HepG2 (cell line): Measurements from ENCODE around the gene SEMA3B. TPM values are rescaled to one million over a fixed set of nuclear protein-coding genes. Genes with fewer than 3 reads are reported as not detected.

ENCODE experiments used
- ATAC-seq: fragments of 200-7000 bp; cut with Tn5 transposase; 3 replicates; pipeline ENCODE4 v1.9.1; 2020; ENCODE audit warnings: mild to moderate bottlenecking, moderate library complexity
- BruUV-seq: library from RNA; stranded (reverse); fragments of 400-500 nt; replicated peaks from 2 replicates; lab custom pipeline; 2021; lab: Mats Ljungman, UMichigan
- CTCF ChIA-PET: fragments of 300-600 bp; formaldehyde crosslinking; extraction: SDS; loops from one replicate; lab custom pipeline; 2021; ENCODE audit warnings: low total read pairs, inconsistent platforms, low intra/inter-chr PET ratio; lab: Yijun Ruan, JAX
- POLR2A ChIA-PET: fragments of 350-600 bp; sonication (Branson Sonifier 250); formaldehyde crosslinking; loops from one replicate; lab custom pipeline; 2020; ENCODE audit warnings: antibody characterized with exemption, inconsistent platforms; lab: Yijun Ruan, JAX
- DNase-seq: peaks from one replicate; pipeline ENCODE4 v3.0.0-alpha.2; 2015; ENCODE audit warnings: low spot score
- FAIRE-seq: peaks from 3 replicates; lab custom pipeline; 2011; peaks lifted over from hg19 to GRCh38; lab: Jason Lieb, UNC
- H2AFZ ChIP-seq: one replicate; pipeline ENCODE4 v1.6.1; 2011; ENCODE audit warnings: low read length, inconsistent platforms
- H3K27ac ChIP-seq: fragments of 300-600 bp; 3 replicates; pipeline ENCODE4 v1.8.0; 2011; ENCODE audit warnings: mixed run types, mild to moderate bottlenecking, mixed read lengths, low read length, inconsistent platforms; ENCODE audit not compliant: insufficient read depth; ENCODE audit errors: extremely low read length
- H3K27me3 ChIP-seq, 2 experiments: fragments of 200-600 bp in 1 of 2; 2 replicates in 1 of 2; 3 replicates in 1 of 2; pipeline versions ENCODE4 v1.6.0 to v1.8.0; 2011; ENCODE audit warnings: low read length in 2 of 2, mild to moderate bottlenecking in 2 of 2, moderate library complexity in 2 of 2, inconsistent platforms in 1 of 2; ENCODE audit not compliant: insufficient read depth in 2 of 2, control insufficient read depth in 1 of 2
- H3K36me3 ChIP-seq, 2 experiments: fragments of 200-600 bp in 1 of 2; replicated peaks in 1 of 2; 2 replicates in 1 of 2; 3 replicates in 1 of 2; pipeline versions ENCODE4 v1.5.1 to v1.8.0; 2011; ENCODE audit warnings: low read length in 2 of 2, inconsistent platforms in 1 of 2; ENCODE audit not compliant: insufficient read depth in 2 of 2, control insufficient read depth in 1 of 2
- H3K4me1 ChIP-seq: 2 replicates; pipeline ENCODE4 v1.5.1; 2012; ENCODE audit warnings: low read length, inconsistent platforms; ENCODE audit not compliant: insufficient read depth
- H3K4me2 ChIP-seq: 2 replicates; pipeline ENCODE4 v1.6.0; 2011; ENCODE audit warnings: low read depth, low read length, inconsistent platforms
- H3K4me3 ChIP-seq, 3 experiments: fragments of 200-600 bp in 1 of 3; sonication (generic), shearing (Covaris generic) in 1 of 3; replicated peaks in 1 of 3; 2 replicates each; pipeline ENCODE4 v1.5.1; 2011 to 2016; ENCODE audit warnings: low read length in 3 of 3, inconsistent platforms in 2 of 3, low read depth in 2 of 3, mild to moderate bottlenecking in 2 of 3, control low read depth in 1 of 3, mixed read lengths in 1 of 3; ENCODE audit not compliant: insufficient read depth in 1 of 3
- H3K79me2 ChIP-seq: one replicate; pipeline ENCODE4 v1.6.1; 2011; ENCODE audit warnings: low read length, inconsistent platforms; ENCODE audit not compliant: insufficient read depth
- H3K9ac ChIP-seq: 2 replicates; pipeline ENCODE4 v1.6.0; 2011; ENCODE audit warnings: mild to moderate bottlenecking, low read depth, low read length, inconsistent platforms; ENCODE audit not compliant: insufficient read depth
- H3K9me3 ChIP-seq: 2 replicates; pipeline ENCODE4 v1.5.1; 2012; ENCODE audit warnings: mild to moderate bottlenecking, low read length
- H4K20me1 ChIP-seq: 2 replicates; pipeline ENCODE4 v1.6.0; 2011; ENCODE audit warnings: inconsistent platforms, mild to moderate bottlenecking, low read length, moderate library complexity; ENCODE audit not compliant: insufficient read depth
- AGO2 ChIP-seq: fragments of 200-400 bp; formaldehyde crosslinking; optimal IDR thresholded peaks from 2 replicates; pipeline ENCODE3; 2017; ENCODE audit warnings: mild to moderate bottlenecking, low read depth, low read length, moderate library complexity
- AKAP8 ChIP-seq: sonication (generic); formaldehyde crosslinking; IDR thresholded peaks from 2 replicates; pipeline ENCODE4 v1.5.1; 2020; ENCODE audit warnings: mild to moderate bottlenecking, missing genetic modification reagents
- NRL ChIP-seq: sonication (generic); formaldehyde crosslinking; IDR thresholded peaks from 2 replicates; pipeline ENCODE4 v1.5.0; 2020; ENCODE audit warnings: missing genetic modification reagents, mild to moderate bottlenecking, moderate library complexity, borderline replicate concordance
- POLR2G ChIP-seq: fragments of 200-400 bp; formaldehyde crosslinking; IDR thresholded peaks from 2 replicates; pipeline ENCODE4 v1.6.1; 2018; ENCODE audit warnings: mild to moderate bottlenecking, low read depth, low read length, moderate library complexity
- RBFOX2 ChIP-seq: fragments of 200-400 bp; formaldehyde crosslinking; IDR thresholded peaks from 2 replicates; pipeline ENCODE4 v1.6.1; 2017; ENCODE audit warnings: low read depth, mild to moderate bottlenecking, low read length
- SMARCE1 ChIP-seq: fragments of 450-650 bp; IDR thresholded peaks from 2 replicates; pipeline ENCODE4 v1.6.1; 2017; ENCODE audit warnings: borderline replicate concordance
- TOPORS ChIP-seq: sonication (generic); formaldehyde crosslinking; IDR thresholded peaks from 2 replicates; pipeline ENCODE4 v1.8.0; 2023; ENCODE audit warnings: mild to moderate bottlenecking, missing genetic modification reagents
- ZNF382 ChIP-seq: sonication (generic); formaldehyde crosslinking; IDR thresholded peaks from 2 replicates; pipeline ENCODE4 v1.5.0; 2020; ENCODE audit warnings: missing genetic modification reagents, mild to moderate bottlenecking, borderline replicate concordance
- ZNF563 ChIP-seq: sonication (generic); formaldehyde crosslinking; IDR thresholded peaks from 2 replicates; pipeline ENCODE4 v1.8.0; 2022; ENCODE audit warnings: mild to moderate bottlenecking, moderate library complexity, missing genetic modification reagents
- ZSCAN21 ChIP-seq: sonication (generic); formaldehyde crosslinking; IDR thresholded peaks from 2 replicates; pipeline ENCODE4 v1.8.0; 2022; ENCODE audit warnings: mild to moderate bottlenecking, missing genetic modification reagents, moderate library complexity, borderline replicate concordance
- WGBS: methylation state at CpG from one replicate; pipeline ENCODE4 v1.1.6; 2017; ENCODE audit warnings: low lambda C conversion rate; 5-methylcytosine and 5-hydroxymethylcytosine counted together
- in situ Hi-C: cut with HindIII; loops from 2 replicates; pipeline ENCODE4 v1.10.0; 2017; ENCODE audit warnings: low pct_unique_long_range_greater_than_20kb; ENCODE audit not compliant: extremely low pct_ligation_motif_present
- intact Hi-C: fragments of 100-400 bp; cut with micrococcal nuclease; formaldehyde crosslinking; loops from one replicate; pipeline ENCODE4 v1.10.0; 2022; ENCODE audit not compliant: unreplicated experiment
- polyA plus RNA-seq, 8 experiments: library from polyadenylated mRNA; depleted of rRNA in 3 of 8; stranded (reverse) in 7 of 8; unstranded in 1 of 8; fragments of >200 nt; fragmentation: Illumina TruSeq in 4 of 8; extraction: Trizol in 4 of 8; gene quantifications; 2 replicates each; pipeline versions ENCODE4 v1.2.1 to v1.2.3, GENCODE V29; 2011 to 2016; ENCODE audit warnings: low read depth in 4 of 8, missing spikeins in 1 of 8, mixed read lengths in 1 of 8; ENCODE audit not compliant: insufficient read depth in 1 of 8
- total RNA-seq, 5 experiments: library from RNA; depleted of rRNA; stranded (reverse); fragments of >200 nt; fragmentation: Illumina TruSeq; extraction: Trizol; gene quantifications; 2 replicates each; pipeline ENCODE4 v1.2.3, GENCODE V29; 2016; ENCODE audit warnings: low read depth in 1 of 5
- TF ChIP-seq, protein P1 (sequence below): IDR thresholded peaks from 2 replicates; pipeline ENCODE4 v1.6.1; 2016; ENCODE audit warnings: missing genetic modification reagents, missing compliant biosample characterization
- TF ChIP-seq, protein P2 (sequence below): sonication (generic); formaldehyde crosslinking; IDR thresholded peaks from 2 replicates; pipeline ENCODE4 v1.5.0; 2020; ENCODE audit warnings: missing genetic modification reagents

The SEMA3B gene
- total and polyA plus RNA-seq, 2 of the 13 experiments (the other 11 are each of a cell fraction or from before 2014, with no cell fraction given) = 93.2 to 158 TPM

DNA sequence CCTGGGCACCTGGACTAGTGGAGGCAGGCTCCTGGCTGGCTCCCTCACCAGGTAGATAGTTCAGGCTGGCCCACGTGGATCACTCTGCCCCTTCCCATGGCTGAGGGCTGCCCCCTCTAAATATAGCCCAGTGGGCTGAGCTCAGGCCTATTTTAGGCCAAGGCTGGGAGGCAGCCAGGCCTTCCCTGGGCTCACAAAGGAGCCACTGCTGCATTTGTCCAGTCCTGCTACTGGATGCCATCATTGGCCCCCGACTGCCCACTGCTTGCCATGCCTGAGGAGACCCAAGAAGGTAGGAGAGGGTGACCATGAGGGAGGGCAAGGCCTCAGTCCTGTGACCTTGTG is 9.9 kb downstream of the SEMA3B start, which contains the start of gene LSMEM2:
TSS of gene LSMEM2 (plus strand) at position 208 of the 345 bp plus-strand sequence. CDS start at position 235, 27 bp downstream.
- BruUV-seq = no TSS peak
- intact Hi-C loops (no loop called here), in situ Hi-C loops (loop anchor here (10.0 kb wide), 1 partner anchor 84 kb away; the partner anchor contains the start of gene GNAT1)
- no peak for TF ChIP-seq SMARCE1
- peak; percentile 44; the same call in 1 of the 2 replicates for TF ChIP-seq POLR2G
- TF ChIP-seq TOPORS = no peak
- no peak for TF ChIP-seq ZNF382 (CRISPR knock-in tag)
- TF ChIP-seq, protein P1, sequence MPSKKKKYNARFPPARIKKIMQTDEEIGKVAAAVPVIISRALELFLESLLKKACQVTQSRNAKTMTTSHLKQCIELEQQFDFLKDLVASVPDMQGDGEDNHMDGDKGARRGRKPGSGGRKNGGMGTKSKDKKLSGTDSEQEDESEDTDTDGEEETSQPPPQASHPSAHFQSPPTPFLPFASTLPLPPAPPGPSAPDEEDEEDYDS (CRISPR knock-in tag) = no peak
- TF ChIP-seq AGO2 = peak; percentile 65
- TF ChIP-seq ZNF563 (CRISPR knock-in tag) = 0 out of 2 replicates have a peak, but pooled peaks have one; percentile 19
- TF ChIP-seq, protein P2, sequence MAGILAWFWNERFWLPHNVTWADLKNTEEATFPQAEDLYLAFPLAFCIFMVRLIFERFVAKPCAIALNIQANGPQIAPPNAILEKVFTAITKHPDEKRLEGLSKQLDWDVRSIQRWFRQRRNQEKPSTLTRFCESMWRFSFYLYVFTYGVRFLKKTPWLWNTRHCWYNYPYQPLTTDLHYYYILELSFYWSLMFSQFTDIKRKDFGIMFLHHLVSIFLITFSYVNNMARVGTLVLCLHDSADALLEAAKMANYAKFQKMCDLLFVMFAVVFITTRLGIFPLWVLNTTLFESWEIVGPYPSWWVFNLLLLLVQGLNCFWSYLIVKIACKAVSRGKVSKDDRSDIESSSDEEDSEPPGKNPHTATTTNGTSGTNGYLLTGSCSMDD (CRISPR knock-in tag) = no peak
- 0 out of 2 replicates have a peak, but pooled peaks have one; percentile 44 for TF ChIP-seq AKAP8
- TF ChIP-seq RBFOX2 = no peak
- TF ChIP-seq NRL (CRISPR knock-in tag) = 0 out of 2 replicates have a peak, but pooled peaks have one; percentile 33
- no peak for TF ChIP-seq ZSCAN21 (CRISPR knock-in tag)
- Histone ChIP-seq H3K4me2 (no peak within 1 kb of the TSS), H3K79me2 (no peaks in the 10 kb centered on the region), H3K9me3 (no peaks in the 10 kb centered on the region), H2AFZ (no peak within 1 kb of the TSS), H3K4me1 (peaks cover 37% of the 10 kb centered on the region), H3K9ac (no peak within 1 kb of the TSS), H3K27me3 (no peaks in the 10 kb centered on the region), H4K20me1 (no peaks in the 10 kb centered on the region; the same call in 1 of the 2 replicates), H3K36me3 (peaks cover 14 to 28% of the 10 kb centered on the region in 2 experiments), H3K27ac (no peak within 1 kb of the TSS), H3K4me3 (no peak within 1 kb of the TSS)
- POLR2A ChIA-PET = interaction anchor here (0.9 to 6.2 kb wide), 9 partner anchors 9 to 46 kb away, joined by 3 to 28 read pairs (median 5); partner anchors contain the start of genes HYAL3, IFRD2 and NAA80
- CTCF ChIA-PET = no interaction called here
- FAIRE-seq (no peak), ATAC-seq (peak; percentile 9), DNase-seq (no peak)
- no CpG with 5 or more reads among the region's 2 CpGs for WGBS
